Gastroesophageal sphincter (tissue), 4 donors: Measurements from ENCODE around the gene TBC1D8. TPM values are rescaled to one million over a fixed set of nuclear protein-coding genes. Genes with fewer than 3 reads are reported as not detected.

Experiments
- ATAC-seq: fragments of 150-250 bp; one replicate; pipeline ENCODE4 v1.9.1; 2016; ENCODE audit warnings: mild to moderate bottlenecking, moderate library complexity
- H3K27ac ChIP-seq, 4 donors: fragments of 200-600 bp; sonication (generic) in 3 of 4; 1 replicate in 3 of 4; 2 replicates in 1 of 4; pipeline ENCODE4 v1.5.1; 2016 to 2019
- H3K27me3 ChIP-seq: fragments of 200-600 bp; sonication (generic); one replicate; pipeline ENCODE4 v1.5.1; 2019
- H3K36me3 ChIP-seq, 2 donors: fragments of 200-600 bp; sonication (generic); one replicate each; pipeline ENCODE4 v1.5.1; 2019; ENCODE audit warnings: control low read depth in 1 of 2
- H3K4me1 ChIP-seq, 3 donors: fragments of 200-600 bp; sonication (generic); 1 replicate in 2 of 3; 2 replicates in 1 of 3; pipeline ENCODE4 v1.5.1; 2016 to 2019; ENCODE audit warnings: control low read depth in 2 of 3
- H3K4me3 ChIP-seq, 2 donors: fragments of 200-600 bp; sonication (generic); one replicate each; pipeline ENCODE4 v1.5.1; 2019; ENCODE audit warnings: mild to moderate bottlenecking in 1 of 2, moderate library complexity in 1 of 2
- H3K9me3 ChIP-seq, 3 donors: fragments of 200-600 bp; sonication (generic); one replicate each; pipeline ENCODE4 v1.5.1; 2017 to 2019; ENCODE audit warnings: control low read depth in 2 of 3
- EP300 ChIP-seq: sonication (generic); formaldehyde crosslinking; IDR thresholded peaks from one replicate; pipeline ENCODE4 v1.6.1; 2017; ENCODE audit warnings: antibody characterized with exemption, mild to moderate bottlenecking
- POLR2A ChIP-seq, 2 donors: fragments of 450-650 bp; IDR thresholded peaks; one replicate each; pipeline ENCODE4 v1.6.1; 2017; ENCODE audit warnings: antibody characterized with exemption in 2 of 2, mild to moderate bottlenecking in 2 of 2, moderate library complexity in 1 of 2
- POLR2AphosphoS5 ChIP-seq: sonication (generic); formaldehyde crosslinking; IDR thresholded peaks from one replicate; pipeline ENCODE4 v1.6.1; 2017; ENCODE audit warnings: antibody characterized with exemption
- WGBS, 2 donors: methylation state at CpG; one replicate each; pipeline ENCODE4 v1.1.5; 2018; ENCODE audit warnings: low coverage in 1 of 2; 5-methylcytosine and 5-hydroxymethylcytosine counted together
- total RNA-seq, 4 donors: library from RNA; depleted of rRNA; stranded (reverse); fragments of >200 nt; gene quantifications; one replicate each; pipeline ENCODE4 v1.1.0, GENCODE V29; 2016
- TF ChIP-seq, protein P1 (sequence below), 4 experiments: fragments of 200-600 bp in 2 of 4; fragments of 450-650 bp in 2 of 4; sonication (generic) in 1 of 4; IDR thresholded peaks; one replicate each; pipeline ENCODE4 v1.5.1; 2017 to 2019; ENCODE audit warnings: antibody characterized with exemption in 4 of 4, mild to moderate bottlenecking in 2 of 4, moderate library complexity in 2 of 4

Gene TBC1D8
- total RNA-seq, 4 donors from 2014 or later, result 14.9 to 45.5 (median 32.6) TPM

DNA sequence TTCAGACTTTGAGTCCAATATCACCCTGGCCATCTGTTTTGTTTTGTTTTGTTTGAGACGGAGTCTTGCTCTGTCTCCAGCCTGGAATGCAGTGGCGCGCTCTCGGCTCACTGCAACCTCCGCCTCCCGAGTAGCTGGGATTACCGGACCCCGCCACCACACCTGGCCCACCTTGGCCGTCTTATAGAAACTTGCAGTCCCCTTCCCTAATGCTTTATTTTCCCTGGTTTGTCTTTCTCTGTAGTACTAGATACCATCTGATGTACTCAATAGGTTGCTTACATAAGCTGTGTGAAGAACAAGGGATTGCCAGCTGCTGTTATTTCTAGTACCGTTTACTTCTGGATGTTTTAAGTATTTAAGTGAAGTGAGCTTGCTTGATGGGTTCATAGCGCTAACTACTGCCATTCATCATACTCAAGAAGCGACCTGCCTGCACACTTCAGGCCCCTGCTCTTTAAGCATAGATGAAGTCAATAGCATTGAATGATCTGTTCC, 147.9 kb downstream of the TBC1D8 start:
- WGBS, 2 donors, result 19 to 30% methylated on average over 12 of the region's 12 CpGs
- TF ChIP-seq POLR2AphosphoS5 (no peak), EP300 (no peak), POLR2A (IDR thresholded peaks at IDR 0.05) (no peak)
- TF ChIP-seq, protein P1, sequence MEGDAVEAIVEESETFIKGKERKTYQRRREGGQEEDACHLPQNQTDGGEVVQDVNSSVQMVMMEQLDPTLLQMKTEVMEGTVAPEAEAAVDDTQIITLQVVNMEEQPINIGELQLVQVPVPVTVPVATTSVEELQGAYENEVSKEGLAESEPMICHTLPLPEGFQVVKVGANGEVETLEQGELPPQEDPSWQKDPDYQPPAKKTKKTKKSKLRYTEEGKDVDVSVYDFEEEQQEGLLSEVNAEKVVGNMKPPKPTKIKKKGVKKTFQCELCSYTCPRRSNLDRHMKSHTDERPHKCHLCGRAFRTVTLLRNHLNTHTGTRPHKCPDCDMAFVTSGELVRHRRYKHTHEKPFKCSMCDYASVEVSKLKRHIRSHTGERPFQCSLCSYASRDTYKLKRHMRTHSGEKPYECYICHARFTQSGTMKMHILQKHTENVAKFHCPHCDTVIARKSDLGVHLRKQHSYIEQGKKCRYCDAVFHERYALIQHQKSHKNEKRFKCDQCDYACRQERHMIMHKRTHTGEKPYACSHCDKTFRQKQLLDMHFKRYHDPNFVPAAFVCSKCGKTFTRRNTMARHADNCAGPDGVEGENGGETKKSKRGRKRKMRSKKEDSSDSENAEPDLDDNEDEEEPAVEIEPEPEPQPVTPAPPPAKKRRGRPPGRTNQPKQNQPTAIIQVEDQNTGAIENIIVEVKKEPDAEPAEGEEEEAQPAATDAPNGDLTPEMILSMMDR (IDR thresholded peaks at IDR 0.05), result no peak
- Histone ChIP-seq H3K27ac (peak overlapping the region; percentile 73 to 91 (median 88)), H3K4me1 (peaks cover 6 to 43% (median 9%) of the 10 kb centered on the region in 3 donors), H3K27me3 (no peaks in the 10 kb centered on the region), H3K9me3 (no peaks in the 10 kb centered on the region), H3K36me3 (peaks cover 2 to 51% of the 10 kb centered on the region in 2 donors), H3K4me3 (peak overlapping the region; percentile 88 to 91)
- no peak for ATAC-seq

DNA sequence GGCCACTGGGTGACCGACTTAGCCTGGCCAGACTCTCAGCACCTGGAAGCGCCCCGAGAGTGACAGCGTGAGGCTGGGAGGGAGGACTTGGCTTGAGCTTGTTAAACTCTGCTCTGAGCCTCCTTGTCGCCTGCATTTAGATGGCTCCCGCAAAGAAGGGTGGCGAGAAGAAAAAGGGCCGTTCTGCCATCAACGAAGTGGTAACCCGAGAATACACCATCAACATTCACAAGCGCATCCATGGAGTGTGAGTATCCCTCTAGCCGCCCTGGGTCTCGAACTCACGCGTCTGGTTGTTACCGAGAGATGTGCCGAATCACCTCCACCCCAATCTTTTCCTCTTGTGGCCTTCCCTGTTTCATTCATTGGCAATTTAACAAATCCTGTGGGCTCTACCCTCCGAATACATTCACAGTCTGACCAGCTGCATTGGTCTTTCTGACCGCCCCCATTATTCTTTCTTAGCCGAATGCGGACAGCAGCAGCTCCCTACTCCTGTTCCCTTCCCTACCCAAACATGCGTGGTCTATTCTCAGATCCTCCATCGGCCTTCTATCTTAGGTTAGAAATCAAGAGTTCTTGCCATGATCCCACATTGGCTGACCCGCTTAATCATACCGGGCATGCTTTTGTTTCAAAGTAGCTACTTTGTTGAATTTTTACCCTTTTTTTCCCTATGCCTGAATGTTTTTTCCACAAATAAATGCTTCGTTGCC, 148.5 kb downstream of the TBC1D8 start:
- 0 to 6% methylated on average over 9 to 20 of the region's 26 CpGs for WGBS, 2 donors
- no peaks in the 10 kb centered on the region for H3K9me3 ChIP-seq
- no peak for ATAC-seq

DNA sequence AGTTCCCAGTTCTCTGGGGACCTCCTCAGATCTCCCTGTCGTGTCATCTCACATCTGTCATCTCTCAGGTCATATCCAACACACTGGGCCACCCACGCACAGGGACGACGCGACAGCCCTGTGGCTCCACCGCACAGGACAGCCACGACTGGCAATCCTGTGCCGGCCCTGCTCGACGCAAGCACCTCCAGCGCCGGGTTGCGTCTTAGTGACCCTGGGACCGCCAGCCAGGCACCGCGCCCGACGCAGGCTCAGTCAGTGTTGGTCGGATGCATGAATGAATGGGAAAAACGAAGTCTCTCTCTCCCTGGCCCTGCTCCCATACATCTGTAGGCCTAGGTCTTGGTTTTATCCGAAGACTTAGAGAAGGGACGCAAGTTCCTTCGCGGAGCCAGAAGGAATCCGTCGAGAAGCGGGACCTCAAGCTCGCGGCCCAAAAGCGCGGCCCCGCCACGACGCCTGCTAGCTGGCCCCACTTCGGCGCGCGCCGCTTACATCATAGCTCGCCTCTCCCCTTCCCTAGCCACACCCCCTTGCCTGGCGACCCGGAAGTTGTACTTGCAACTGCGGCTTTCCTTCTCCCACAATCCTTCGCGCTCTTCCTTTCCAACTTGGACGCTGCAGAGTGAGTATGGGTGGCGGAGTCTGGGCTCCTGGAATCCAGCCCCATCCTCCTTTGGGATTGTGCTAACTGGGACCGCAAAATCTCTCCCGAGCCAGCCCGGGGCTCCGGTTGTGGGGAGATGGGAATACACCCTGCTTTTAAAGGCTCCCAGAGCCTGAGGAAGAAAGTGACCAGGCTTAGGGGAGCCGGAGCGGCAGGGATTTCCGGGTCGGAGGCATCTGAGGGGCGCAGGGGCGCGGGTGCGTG, 149.3 kb downstream of the TBC1D8 start, which contains the start of gene RPL31:
TSS of gene RPL31 (plus strand) at position 599 of the 871 bp plus-strand sequence. CDS start 413 bp downstream, outside the sequence.
- peak; percentile 97 for ATAC-seq
- Histone ChIP-seq H3K27ac (peak within 1 kb of the TSS; percentile 73 to 91 (median 88)), H3K9me3 (no peaks in the 10 kb centered on the region), H3K36me3 (peaks cover 2 to 37% of the 10 kb centered on the region in 2 donors), H3K27me3 (no peaks in the 10 kb centered on the region), H3K4me3 (peak within 1 kb of the TSS; percentile 88 to 91), H3K4me1 (peaks cover 6 to 46% (median 9%) of the 10 kb centered on the region in 3 donors)
- 0 to 6% methylated on average over 7 to 17 of the region's 59 CpGs for WGBS, 2 donors
- TF ChIP-seq EP300 (no peak), POLR2A (IDR thresholded peaks at IDR 0.05) (peak; percentile 70 to 73), POLR2AphosphoS5 (peak; percentile 95)
- TF ChIP-seq, protein P1 (IDR thresholded peaks at IDR 0.05), result no peak

More for the DNA sequence above, 148.5 kb downstream of the TBC1D8 start:
- Histone ChIP-seq H3K4me1 (peaks cover 6 to 46% (median 9%) of the 10 kb centered on the region in 3 donors), H3K4me3 (peak overlapping the region; percentile 88 to 91), H3K27ac (peak overlapping the region; percentile 73 to 91 (median 88)), H3K36me3 (peaks cover 2 to 45% of the 10 kb centered on the region in 2 donors), H3K27me3 (no peaks in the 10 kb centered on the region)
- TF ChIP-seq, protein P1 (IDR thresholded peaks at IDR 0.05), result no peak
- no peak for TF ChIP-seq EP300

DNA sequence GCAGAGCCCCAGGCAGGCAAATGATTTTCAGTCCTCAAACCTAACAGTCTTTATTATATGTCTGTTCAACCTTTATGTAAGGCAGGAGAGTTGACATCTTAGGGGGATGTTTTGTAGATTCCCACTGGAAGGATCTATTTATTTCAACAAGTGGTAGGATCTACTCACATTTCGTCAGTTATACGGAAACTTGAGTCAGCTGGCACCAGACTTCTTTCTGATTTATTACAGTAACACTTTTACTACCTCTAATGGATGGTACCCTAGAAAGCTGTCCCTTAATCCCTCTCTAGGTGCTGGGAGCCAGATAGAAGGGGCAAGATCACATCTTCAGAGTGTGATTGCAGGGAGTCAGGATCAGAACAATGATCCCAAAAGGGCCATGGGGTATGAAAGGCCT, 151.2 kb downstream of the TBC1D8 start:
- Histone ChIP-seq H3K4me1 (peaks cover 6 to 38% (median 9%) of the 10 kb centered on the region in 3 donors), H3K4me3 (no peak overlapping the region), H3K9me3 (no peaks in the 10 kb centered on the region), H3K36me3 (peaks cover 2 to 32% of the 10 kb centered on the region in 2 donors), H3K27ac (no peak overlapping the region), H3K27me3 (no peaks in the 10 kb centered on the region)
- no peak for ATAC-seq
- TF ChIP-seq EP300, result no peak
- no peak for TF ChIP-seq POLR2A (IDR thresholded peaks at IDR 0.05)
- TF ChIP-seq POLR2AphosphoS5, result no peak
- TF ChIP-seq, protein P1 (IDR thresholded peaks at IDR 0.05), result no peak
- 73% methylated on average over 2 of the region's 2 CpGs; no CpG with 5 or more reads in 1 of the 2 donors for WGBS, 2 donors
